Stimulated activated CD8-positive, alpha-beta memory T cell treated with anti-CD3 and anti-CD28 coated beads, Interleukin-15, amount 100 ng/mL, for 1 hour (primary cell): ENCODE results near the gene FKRP.

ENCODE experiments used
- DNase-seq: peaks from one replicate; pipeline ENCODE4 v3.0.0-alpha.2; 2020; ENCODE audit warnings: low read depth

Gene FKRP

GRCh38 chr19:46719629-46720502, 26.0 kb upstream of the FKRP start:
- no peak for DNase-seq

GRCh38 chr19:46720503-46721239, 25.2 kb upstream of the FKRP start:
- DNase-seq = no peak

- no peak for DNase-seq
Measured at GRCh38 chr19:46721269-46722003, 24.4 kb upstream of the FKRP start.

- DNase-seq = no peak
Measured at GRCh38 chr19:46722004-46722380, 23.9 kb upstream of the FKRP start.

DNA sequence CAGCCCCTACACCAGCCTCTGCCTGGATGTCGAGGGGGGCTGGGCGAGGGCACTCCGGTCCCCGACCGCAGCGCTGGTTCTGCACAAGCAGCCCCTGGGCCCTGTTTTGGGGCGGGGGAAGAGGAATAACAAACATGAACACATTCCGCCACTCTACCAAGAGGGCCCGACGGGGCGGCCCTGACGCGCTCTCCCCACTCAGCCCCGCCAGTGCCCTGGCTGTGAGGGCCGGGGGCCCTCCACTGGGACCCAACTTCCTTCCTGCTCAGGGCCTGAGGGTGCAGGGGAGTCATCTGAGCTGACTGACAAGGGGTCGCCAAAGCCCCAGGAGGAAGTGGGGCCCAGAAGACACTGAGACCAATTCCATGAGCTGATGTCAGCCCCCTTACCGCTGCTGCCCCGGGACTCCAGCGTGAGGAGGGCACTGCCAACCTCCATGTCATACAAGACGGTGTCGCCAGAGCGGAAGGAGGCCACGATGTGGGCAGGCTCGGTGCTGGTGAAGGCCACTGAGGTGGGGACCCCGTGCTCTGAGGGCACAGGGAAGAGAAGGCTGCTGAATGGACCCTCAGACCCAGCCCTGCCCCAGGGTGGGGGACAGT, 23.3 kb upstream of the FKRP start:
- no peak for DNase-seq

DNA sequence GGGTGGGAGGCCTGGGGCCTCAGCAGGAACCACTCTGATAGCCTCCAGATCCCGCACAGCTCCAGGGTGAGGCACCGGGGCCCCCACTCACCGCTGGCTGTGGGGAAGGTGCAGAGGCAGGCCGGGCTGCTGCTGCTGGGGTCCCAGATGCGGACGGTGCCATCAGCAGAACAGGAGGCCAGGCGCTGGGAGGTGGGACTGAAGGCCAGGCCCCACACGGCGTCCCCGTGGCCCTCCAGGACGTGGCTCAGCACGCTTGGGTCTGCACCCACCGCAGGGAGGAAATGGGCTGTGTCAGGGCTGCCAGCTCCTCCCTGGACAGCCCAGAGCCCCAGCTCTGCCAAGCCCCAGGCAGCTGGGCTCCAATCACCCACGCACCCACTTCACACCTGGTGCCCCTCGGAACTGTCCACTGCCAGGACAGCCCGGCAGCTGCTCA, 22.8 kb upstream of the FKRP start:
- no peak for DNase-seq

DNA sequence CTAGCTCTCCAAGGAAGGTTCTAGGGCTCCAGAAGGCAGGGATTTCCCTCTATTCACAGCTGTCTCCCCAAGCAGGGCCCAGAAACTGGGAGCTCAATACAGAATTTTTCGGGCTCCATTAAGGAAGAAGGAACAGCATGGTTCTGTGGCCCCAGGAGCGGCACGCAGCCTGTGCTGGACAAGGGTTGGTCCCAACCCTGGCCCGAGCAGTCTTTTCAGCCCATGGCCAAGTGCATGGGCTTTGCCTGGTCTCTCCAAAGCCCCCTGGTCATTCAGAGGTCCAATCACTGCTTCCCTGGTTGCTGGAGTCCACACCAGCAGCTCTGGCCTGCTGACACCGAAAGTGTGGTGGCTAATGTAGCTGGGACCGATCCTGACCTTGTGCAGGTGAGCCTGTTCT, 22.4 kb upstream of the FKRP start:
- DNase-seq = no peak

- no peak for DNase-seq
Measured at GRCh38 chr19:46724468-46724867, 21.4 kb upstream of the FKRP start.

DNA sequence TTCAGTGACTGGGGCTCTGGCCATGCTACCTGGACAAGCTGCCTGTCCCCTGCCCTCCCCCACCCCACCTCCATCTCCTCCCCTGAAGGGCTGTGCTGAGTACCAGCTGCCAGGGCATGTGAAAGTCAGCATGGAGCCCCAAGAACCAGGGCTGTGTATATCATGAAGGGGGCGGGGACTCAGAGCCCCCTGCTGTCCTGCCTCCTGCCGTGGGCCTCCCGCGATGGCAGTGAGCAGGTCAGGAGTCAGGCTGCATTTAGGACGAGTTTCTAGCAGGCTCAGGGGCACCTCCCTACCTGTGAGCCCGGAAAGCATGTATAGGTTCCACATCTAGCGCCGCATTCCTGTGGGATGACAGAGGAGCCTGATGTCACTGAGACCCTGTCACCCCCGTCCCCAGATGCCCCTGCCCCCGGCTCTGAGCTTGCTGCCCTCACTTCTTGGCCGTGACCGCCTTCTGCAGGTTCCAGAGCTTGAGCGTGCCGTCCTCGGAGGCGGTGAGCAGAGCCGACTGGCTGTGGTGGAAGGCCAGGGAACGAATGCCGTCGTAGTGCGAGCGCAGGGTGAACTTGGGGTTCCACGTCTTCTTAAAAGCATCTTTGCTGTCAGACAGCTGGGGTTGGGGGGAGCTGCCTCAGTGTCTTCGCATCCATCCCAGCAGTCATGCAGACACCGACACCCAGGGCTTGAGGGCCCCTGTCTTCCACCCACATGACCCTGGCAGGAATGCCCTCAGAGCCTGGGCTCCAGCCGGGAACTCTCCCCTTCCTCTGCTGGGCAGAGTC, 20.6 kb upstream of the FKRP start:
- no peak for DNase-seq

DNA sequence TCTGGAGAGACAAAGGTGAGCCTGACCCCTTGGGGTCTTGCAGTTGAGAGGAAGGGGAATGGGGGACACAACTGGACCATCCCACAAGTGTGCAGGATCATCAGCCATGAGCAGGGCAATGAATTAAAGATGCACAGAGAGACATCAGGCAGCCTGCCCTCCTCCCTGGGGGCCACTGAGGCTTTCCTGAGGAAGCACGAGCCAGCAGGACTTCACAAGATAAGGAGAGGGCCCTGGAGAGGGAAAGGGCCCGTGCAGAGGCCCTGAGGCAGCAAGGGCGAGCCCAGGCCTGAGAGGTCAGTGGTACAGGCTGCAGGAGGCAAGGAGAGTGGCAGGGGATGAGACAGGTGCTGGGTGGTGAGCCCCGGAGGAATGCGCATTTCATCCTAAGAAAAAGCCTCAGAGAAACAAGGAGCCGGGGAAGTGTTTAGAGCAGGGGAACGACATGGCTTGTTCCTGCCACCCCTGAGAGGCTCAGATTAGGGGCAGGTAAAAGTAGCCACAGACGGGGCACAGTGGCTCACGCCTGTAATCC, 19.9 kb upstream of the FKRP start:
- no peak for DNase-seq

DNA sequence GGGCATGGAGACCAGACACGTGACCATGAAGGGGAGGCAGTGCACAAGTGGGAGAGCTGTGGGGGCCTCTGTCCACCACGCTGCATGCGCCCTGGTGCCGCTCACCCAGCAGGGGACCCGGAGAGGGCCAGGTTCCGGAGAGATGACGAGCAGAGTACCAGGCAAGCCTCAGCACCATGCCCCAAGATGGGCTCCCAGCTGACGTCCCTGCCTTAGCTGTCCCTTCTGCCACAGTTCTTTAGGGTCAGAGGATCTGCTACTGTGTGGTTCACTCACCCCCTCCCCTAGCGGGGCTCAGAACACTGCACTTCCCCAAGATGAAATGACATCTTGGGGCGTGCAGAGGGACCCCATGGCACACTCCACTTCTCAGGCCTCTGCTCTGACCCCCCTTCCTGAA, 19.3 kb upstream of the FKRP start:
- DNase-seq = no peak

DNA sequence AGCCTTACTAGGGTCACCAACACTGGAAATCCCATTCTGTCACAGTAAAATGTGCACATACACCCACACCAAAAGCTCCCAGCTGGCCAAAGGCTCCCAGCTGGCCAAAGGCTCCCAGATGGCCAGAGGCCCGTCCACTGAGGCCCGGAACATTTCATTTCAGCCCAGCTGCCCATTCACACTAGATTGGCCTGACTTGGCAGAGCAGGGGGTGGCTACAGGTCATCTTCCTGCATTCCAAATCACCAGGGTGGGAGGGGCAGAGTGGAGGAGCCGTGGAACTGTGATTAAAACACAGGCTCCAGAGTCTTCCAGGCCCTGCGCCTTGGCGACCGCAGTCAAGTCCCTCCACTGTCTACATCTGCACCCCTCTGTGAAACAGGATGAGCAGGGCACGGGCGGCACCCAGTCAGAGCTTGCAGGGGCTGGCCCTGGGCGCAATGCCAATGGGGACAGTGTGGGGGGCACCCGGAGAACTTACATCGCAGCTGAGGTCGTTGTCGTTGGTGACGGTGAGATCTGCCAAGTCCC, 18.8 kb upstream of the FKRP start:
- DNase-seq = no peak

- no peak for DNase-seq
Measured at GRCh38 chr19:46727757-46728156, 18.1 kb upstream of the FKRP start.

GRCh38 chr19:46728208-46728607, 17.6 kb upstream of the FKRP start:
- DNase-seq = no peak

DNA sequence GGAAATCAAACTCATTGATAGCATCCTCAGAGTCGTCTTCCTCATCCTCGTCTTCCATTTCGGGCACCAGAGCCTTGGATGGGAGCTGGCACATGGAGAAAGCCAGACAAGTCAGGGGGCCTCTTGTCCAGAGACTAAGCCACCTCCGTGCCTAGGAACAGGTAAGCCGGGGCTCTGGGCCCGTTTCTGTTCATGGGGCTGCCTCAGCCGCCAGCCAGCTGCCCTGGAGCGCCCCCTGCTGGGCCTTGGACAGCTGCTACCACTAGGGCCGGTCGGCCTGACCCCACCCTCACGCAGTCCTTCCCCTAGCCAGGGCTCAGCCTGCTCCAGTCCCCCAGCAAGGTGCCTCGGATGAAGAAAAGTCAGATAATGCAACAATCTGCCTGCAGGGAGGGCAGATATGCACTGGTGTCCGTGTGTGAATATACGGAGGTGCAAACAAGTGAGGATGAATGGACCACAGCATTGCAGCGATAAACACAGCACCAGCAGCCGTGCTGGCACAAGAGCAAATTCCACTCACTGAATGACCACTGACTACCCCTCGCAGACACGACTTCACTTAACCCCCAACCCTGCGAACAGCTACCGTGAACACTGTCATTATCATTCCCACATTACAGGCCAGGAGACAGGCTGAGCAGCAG, 17.0 kb upstream of the FKRP start:
- DNase-seq = peak; percentile 74

DNA sequence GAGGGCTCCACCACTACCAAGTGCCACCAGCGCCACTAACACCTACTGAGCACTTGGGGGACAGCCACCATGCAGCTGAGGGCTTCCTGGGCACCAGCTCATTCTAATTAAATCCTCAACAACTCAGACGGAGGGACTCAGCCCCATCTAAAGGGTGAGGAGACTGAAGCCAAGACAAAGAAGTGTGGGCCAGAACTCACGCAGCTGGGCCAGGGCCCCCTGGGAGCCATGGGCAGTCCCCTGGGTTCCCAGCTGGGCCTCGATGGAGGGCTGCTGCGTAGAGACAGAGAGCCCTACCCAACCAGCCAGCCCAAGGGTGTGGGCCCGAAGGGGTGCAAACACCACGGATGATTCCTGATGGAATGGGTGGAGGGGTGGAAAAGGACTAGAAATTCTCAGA, 16.2 kb upstream of the FKRP start:
- DNase-seq = no peak

DNA sequence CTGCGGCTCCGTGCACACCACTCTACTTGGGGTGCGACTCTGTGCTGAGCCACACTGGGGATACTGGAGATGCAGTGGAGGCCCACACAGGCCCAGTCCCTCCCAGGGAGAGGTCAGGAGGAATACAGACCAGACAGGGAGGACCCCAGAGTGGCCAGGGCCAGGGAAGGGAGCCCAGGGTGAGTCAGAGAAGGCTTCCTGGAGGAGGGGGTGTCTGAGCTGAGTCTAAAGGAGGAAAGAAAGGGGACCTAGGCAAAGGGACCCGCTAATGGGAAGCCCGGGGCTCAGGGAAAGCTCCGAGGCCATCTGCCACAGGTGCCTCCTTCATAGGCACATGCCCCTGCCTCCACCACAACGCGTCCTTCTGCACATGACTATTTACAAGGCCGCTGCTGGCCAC, 15.7 kb upstream of the FKRP start:
- DNase-seq = no peak

DNA sequence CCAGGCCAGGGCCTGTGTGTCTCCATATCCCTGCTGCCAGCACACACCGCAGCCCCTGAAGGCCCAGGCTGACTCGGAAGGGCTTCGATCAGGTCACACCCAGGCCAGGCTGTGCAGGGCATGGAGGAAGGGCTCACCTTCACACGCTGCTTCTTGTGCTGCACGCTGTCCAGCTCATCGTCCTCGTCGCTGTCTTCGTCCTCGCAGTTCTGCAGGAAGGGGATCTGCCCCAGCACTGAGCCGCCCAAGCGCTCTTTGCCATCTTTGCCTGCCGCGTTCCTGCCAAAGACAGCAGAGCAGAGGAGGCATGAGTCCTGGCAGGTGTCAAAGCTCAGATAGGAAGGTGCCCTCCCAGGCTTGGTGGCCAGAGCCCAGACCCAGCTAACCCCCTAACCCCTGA, 15.3 kb upstream of the FKRP start:
- DNase-seq = no peak

DNA sequence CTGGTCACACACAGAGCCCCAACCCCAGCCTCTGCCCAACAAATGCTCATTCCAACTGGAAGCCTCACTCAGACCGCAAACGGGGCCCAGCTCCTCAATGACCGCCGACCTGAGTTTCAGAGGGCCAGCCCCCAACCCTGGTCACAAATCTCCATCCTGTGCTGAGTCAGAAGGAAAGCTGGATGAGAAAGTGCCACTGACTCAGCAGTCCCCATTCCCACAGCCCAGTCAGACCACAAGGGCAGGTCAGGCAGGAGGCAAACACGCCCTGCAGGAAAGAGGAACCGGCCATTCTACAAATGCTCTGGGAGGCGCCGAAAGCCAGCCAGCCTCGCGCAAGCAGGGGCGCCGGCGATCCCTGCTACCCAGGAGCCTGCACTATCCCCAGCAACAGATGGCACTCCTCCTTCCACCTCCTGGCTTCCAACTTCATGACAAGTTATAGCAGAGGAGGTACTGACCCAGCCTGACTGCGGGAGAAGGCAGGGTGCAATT, 14.8 kb upstream of the FKRP start:
- DNase-seq = no peak

- DNase-seq = no peak
Measured at GRCh38 chr19:46731584-46731983, 14.3 kb upstream of the FKRP start.
